ES-I3 (cell line): ENCODE measurements around the gene RAB11FIP4.

ENCODE experiments used
- H3K36me3 ChIP-seq: 2 replicates; pipeline ENCODE4 v1.6.1; 2013; ENCODE audit warnings: mild to moderate bottlenecking, low read length, control low read depth, moderate library complexity; ENCODE audit not compliant: insufficient read depth
- H3K4me1 ChIP-seq: 2 replicates; pipeline ENCODE4 v1.6.1; 2013; ENCODE audit warnings: mild to moderate bottlenecking, control low read depth, low read length; ENCODE audit not compliant: insufficient read depth
- H3K9ac ChIP-seq: 2 replicates; pipeline ENCODE4 v1.6.1; 2013; ENCODE audit warnings: low read depth, mild to moderate bottlenecking, low read length, moderate library complexity
- H3K9me3 ChIP-seq: 2 replicates; pipeline ENCODE4 v1.6.1; 2013; ENCODE audit warnings: mild to moderate bottlenecking, low read length, moderate library complexity; ENCODE audit not compliant: control insufficient read depth, insufficient read depth

RAB11FIP4 gene

GRCh38 chr17:31566247-31566991, 174.9 kb downstream of the RAB11FIP4 start:
- Histone ChIP-seq H3K9me3 (no peaks in the 10 kb centered on the region), H3K4me1 (peaks cover 27% of the 10 kb centered on the region), H3K9ac (no peak overlapping the region), H3K36me3 (no peaks in the 10 kb centered on the region)

DNA sequence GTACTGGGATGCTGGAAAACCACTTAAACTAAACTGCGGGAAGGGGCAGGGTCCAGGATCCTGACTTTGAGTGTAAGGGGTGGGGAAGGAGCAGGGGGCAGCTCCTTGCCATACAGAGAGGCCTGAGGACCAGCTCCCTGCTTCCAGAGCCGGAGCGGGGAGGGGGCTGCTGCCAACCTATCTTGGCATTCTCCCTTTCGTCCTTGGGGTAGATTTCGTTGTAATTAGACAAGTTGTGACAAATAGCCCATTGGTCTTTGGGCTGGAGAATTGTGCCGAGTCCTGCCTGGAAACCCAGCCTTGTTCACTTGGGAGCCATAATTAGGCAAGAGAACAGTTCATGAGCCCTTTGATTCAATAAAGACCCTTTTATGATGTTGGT, 175.5 kb downstream of the RAB11FIP4 start:
- Histone ChIP-seq H3K9ac (no peak overlapping the region), H3K9me3 (no peaks in the 10 kb centered on the region), H3K36me3 (no peaks in the 10 kb centered on the region), H3K4me1 (peaks cover 22% of the 10 kb centered on the region)

- peaks cover 16% of the 10 kb centered on the region for H3K4me1 ChIP-seq
- H3K36me3 ChIP-seq, result no peaks in the 10 kb centered on the region
- H3K9ac ChIP-seq, result no peak overlapping the region
- no peaks in the 10 kb centered on the region for H3K9me3 ChIP-seq
Observed at GRCh38 chr17:31568121-31568520, 176.6 kb downstream of the RAB11FIP4 start.

GRCh38 chr17:31568539-31568938, 177.1 kb downstream of the RAB11FIP4 start:
- H3K4me1 ChIP-seq, result peaks cover 16% of the 10 kb centered on the region
- H3K9ac ChIP-seq, result no peak overlapping the region
- no peaks in the 10 kb centered on the region for H3K9me3 ChIP-seq
- no peaks in the 10 kb centered on the region for H3K36me3 ChIP-seq

- H3K9ac ChIP-seq, result no peak overlapping the region
- no peaks in the 10 kb centered on the region for H3K9me3 ChIP-seq
- peaks cover 6% of the 10 kb centered on the region for H3K4me1 ChIP-seq
- H3K36me3 ChIP-seq, result no peaks in the 10 kb centered on the region
Observed at GRCh38 chr17:31570231-31570630, 178.8 kb downstream of the RAB11FIP4 start.

DNA sequence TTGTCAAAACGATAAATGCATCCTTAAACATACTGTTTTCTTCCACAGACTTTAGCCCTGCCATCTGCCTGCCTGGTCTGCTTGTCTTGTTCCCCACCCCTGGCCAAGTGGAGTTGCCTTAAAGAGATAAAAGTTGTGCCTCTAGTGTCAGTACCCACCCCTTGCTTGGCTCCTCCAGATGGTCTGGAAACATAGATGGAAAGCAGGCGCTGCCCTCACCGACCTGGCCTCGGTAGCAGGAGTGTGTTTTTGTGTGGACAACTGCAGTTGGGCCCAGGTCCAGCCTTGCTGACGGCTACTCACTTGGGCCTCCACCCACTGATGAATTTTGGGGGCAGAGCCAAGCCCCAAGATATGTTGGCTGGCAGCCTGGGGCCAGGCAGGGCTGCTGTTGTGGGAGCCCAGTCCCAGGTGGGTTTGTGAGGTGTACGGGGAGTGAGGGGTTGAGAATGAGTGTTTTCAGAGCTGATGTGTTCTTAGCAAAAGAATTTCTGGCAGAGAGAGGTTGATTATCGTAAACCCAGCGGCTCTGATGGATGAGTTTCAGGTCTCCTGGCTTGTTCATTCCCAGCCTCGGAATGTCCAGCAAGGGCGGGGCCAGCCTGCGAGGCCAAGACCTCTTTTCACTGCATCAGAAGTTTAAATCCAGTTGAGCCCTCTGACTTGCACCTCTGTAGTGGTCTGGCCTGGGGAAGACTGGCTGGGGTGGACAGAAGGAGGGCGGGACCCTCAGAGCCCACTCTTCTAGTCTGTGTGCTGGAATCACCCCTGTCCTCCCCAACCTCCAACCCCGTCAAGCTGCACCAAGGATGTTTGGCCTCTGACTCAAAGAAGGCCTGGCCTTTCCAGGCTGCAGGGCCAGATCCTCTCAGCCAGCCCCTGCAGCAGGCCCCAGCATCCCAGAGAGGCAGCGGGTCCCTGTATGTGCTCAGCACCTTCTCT, 179.7 kb downstream of the RAB11FIP4 start:
- H3K9me3 ChIP-seq, result no peaks in the 10 kb centered on the region
- no peak overlapping the region for H3K9ac ChIP-seq
- no peaks in the 10 kb centered on the region for H3K36me3 ChIP-seq
- H3K4me1 ChIP-seq, result no peaks in the 10 kb centered on the region; the same call in 1 of the 2 replicates

GRCh38 chr17:31572341-31572740, 180.9 kb downstream of the RAB11FIP4 start:
- no peaks in the 10 kb centered on the region; the same call in 1 of the 2 replicates for H3K4me1 ChIP-seq
- no peak overlapping the region for H3K9ac ChIP-seq
- no peaks in the 10 kb centered on the region for H3K36me3 ChIP-seq
- H3K9me3 ChIP-seq, result no peaks in the 10 kb centered on the region

GRCh38 chr17:31573047-31573446, 181.6 kb downstream of the RAB11FIP4 start:
- no peaks in the 10 kb centered on the region for H3K36me3 ChIP-seq
- no peaks in the 10 kb centered on the region for H3K9me3 ChIP-seq
- no peaks in the 10 kb centered on the region; the same call in 1 of the 2 replicates for H3K4me1 ChIP-seq
- H3K9ac ChIP-seq, result no peak overlapping the region

- Histone ChIP-seq H3K4me1 (no peaks in the 10 kb centered on the region; the same call in 1 of the 2 replicates), H3K9me3 (no peaks in the 10 kb centered on the region), H3K36me3 (no peaks in the 10 kb centered on the region), H3K9ac (no peak overlapping the region)
Observed at GRCh38 chr17:31573861-31574260, 182.4 kb downstream of the RAB11FIP4 start.

DNA sequence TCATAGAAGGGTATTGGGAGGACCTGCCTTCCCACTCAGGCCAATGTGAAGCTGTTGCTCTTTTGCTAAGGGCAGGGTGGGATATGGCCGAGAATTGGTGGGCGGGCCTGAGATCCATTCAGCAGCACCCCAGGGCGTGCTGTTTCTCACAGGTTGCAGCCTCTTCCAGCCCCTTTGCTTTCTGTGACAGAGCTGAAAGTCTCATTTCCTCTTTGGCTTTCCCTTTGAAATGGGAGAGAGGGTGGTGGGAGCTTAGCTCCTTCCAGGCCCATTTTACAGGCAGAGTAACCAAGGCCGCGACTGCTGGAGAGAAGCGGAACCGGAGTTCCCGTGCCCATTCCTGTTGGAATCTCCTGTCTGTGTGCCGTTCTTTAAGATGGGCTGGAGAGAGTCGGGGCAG, 183.0 kb downstream of the RAB11FIP4 start:
- H3K4me1 ChIP-seq, result peaks cover 5% of the 10 kb centered on the region; the same call in 1 of the 2 replicates
- no peaks in the 10 kb centered on the region for H3K36me3 ChIP-seq
- no peak overlapping the region for H3K9ac ChIP-seq
- H3K9me3 ChIP-seq, result no peaks in the 10 kb centered on the region

DNA sequence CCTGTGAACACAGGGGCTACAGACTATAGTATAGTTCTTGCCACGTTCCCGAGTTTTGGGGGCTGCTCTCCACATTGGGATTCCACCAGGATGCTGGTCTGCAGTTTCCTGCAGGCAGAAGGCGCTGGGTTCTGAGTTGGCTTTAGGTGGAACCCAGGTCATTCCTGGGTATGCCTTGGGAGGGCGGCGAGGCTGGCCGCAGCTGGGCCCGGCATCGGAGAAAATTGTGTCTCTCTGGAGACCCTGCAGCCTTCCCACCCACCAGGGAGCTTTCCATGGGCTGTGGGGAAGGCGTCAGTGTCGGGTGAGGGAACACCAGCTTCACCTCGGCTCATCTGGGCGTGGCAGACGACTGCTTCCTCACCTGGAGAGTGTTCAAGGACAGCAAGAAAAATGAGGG, 183.6 kb downstream of the RAB11FIP4 start:
- H3K9ac ChIP-seq, result no peak overlapping the region
- peaks cover 7% of the 10 kb centered on the region; the same call in 1 of the 2 replicates for H3K4me1 ChIP-seq

DNA sequence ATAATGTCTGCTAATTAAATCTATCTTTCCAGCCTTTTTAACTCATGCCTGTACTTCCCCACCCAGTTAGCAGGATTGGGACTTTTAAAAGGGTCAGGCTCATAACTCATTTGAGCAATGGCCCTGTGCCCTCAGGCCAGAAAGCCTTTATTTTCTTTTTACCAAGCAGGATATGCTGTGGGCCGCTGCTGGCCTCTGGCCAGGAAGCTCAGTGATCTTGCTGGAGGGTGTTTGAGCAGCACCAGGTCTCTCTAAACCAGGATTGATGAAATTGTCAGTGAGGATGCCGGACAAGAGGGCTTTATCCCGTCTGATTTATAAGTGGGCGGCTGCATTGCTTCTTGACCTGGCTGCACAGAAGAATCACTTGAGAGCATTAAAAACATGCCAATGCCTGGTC, 187.8 kb downstream of the RAB11FIP4 start:
- Histone ChIP-seq H3K4me1 (peaks cover 7% of the 10 kb centered on the region; the same call in 1 of the 2 replicates), H3K9me3 (no peaks in the 10 kb centered on the region), H3K9ac (no peak overlapping the region)

More for the DNA sequence above, 183.6 kb downstream of the RAB11FIP4 start:
- H3K9me3 ChIP-seq, result no peaks in the 10 kb centered on the region
- no peaks in the 10 kb centered on the region for H3K36me3 ChIP-seq

GRCh38 chr17:31580316-31580705, 188.8 kb downstream of the RAB11FIP4 start:
- H3K9me3 ChIP-seq, result no peaks in the 10 kb centered on the region
- 0 out of 2 replicates have a peak, but pooled peaks cover 2% of the 10 kb centered on the region for H3K36me3 ChIP-seq
- no peak overlapping the region for H3K9ac ChIP-seq
- peaks cover 7% of the 10 kb centered on the region; the same call in 1 of the 2 replicates for H3K4me1 ChIP-seq

More for the DNA sequence above, 187.8 kb downstream of the RAB11FIP4 start:
- H3K36me3 ChIP-seq, result 0 out of 2 replicates have a peak, but pooled peaks cover 2% of the 10 kb centered on the region

DNA sequence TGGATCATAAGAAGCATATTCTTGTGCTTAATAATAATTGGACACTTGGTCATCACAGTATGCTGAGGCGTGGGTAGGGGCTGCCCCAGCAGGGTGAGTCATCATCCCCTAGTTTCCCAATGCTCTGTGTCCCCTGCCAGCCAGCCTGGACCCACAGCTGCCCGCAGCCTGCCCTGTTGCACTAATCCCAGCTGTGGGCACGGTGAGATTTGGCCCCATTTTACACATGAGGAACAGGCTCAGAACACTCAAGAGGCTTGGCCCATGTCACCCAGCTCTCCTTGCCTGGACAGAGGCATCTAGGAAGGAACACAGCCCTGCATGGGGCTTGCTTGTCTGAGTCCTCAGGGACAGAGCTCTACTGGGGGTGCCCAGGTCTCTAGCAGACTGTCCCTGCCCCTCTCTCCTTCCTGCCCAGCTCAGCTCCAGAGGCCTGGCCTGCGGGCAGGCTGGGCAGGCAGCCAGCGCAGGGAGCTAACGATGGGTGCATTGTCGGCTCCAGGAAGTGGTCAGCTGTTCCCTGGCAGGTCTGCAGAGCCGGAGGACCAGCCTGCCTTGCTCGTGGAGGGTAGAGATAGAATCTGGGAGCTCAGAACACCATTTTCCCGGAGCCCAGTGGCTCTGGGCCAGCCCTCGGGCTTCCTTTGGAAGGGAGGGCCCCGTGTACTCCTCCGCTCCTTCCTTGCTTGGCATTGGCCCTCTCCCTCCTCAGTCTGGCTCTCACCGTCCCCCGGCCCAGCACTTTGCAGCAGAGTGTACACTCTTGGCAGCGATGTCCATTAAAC, 189.4 kb downstream of the RAB11FIP4 start:
- Histone ChIP-seq H3K4me1 (peaks cover 7% of the 10 kb centered on the region; the same call in 1 of the 2 replicates), H3K36me3 (0 out of 2 replicates have a peak, but pooled peaks cover 2% of the 10 kb centered on the region), H3K9me3 (no peaks in the 10 kb centered on the region), H3K9ac (no peak overlapping the region)
